GM18873 (cell line): ENCODE measurements around the gene CC2D1B.

Experiments
- ATAC-seq: cut with Tn5 transposase; IDR thresholded peaks from one replicate; pipeline ENCODE4 v1.9.1; 2021; ENCODE audit warnings: mild to moderate bottlenecking, moderate library complexity, moderate number of reproducible peaks; ENCODE audit not compliant: unreplicated experiment, low FRiP score

The CC2D1B gene

DNA sequence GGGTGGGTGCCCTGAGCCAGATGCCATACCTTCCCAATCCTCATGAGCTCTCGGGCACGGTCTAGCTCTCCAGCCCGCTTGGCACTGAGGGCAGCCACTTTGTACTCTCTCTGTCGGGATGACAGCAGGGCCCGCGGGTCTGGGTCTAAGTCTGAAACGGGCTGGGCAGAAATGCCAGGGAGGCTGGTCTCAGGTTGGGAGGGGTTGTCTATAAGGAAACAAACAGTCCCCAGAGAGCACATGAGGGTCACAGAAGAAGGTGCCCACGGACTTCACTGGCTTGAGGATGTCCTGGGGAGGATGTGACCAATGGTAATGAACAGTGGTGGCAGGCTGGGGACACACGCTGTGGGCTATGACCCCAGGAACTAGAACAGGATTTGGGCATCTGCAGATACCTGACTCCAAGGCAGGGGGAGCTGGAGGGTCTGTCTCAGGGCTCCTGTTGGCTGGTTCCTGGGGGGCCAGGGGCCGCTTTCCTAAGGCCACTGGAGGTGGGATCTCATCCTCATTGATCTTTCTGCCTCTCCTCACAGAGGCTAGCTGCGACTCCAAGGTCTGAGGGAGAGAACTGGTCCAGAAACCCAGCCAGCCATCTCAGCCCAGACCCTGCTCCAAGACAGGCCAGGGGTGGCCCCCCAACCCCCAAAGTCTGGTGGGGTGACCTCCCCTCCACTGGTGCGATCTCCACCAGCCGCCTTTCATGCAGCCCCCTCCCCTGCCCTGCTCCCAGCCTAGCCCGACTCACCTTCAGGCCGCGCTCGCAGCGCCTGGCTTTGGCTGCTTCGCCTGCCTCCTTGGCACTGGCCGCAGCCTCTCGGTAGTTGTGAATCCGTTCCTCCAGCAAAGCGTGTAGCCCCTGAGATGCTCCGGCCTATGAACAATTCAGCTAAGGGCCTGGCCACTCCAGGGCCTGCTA is 6.1 kb downstream of the CC2D1B start:
- no peak for ATAC-seq

DNA sequence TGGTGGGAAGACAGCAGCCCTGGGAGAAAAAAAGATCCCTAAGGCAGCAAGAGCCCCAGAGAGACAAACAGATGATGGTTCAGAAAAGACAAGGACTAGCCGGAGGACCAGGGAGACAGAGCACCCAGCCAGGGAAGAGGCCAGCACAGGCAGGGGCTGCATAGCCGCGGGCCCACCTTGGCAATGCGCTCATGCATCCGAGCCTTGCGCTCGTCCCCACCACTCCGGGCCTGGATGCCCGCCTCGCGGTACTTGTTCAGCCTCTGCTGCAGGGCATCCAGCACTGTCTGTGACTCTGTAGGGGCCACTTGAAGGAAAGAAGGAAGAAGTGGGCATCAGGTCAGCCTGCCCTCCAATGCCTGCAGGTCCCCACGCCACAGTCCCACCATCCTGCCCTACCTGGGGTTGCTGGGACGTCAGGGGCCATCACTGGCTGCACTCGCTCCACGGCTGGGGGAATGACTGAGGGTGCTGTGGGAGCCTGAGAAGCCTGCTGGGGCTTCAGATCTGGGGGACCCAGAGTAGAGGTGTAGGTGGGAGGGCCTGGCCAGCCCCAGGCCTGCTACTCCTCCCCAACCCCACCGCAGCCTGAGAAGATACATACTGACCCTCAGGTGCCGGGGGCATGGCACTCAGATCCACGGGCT is 7.0 kb downstream of the CC2D1B start:
- ATAC-seq, result no peak

DNA sequence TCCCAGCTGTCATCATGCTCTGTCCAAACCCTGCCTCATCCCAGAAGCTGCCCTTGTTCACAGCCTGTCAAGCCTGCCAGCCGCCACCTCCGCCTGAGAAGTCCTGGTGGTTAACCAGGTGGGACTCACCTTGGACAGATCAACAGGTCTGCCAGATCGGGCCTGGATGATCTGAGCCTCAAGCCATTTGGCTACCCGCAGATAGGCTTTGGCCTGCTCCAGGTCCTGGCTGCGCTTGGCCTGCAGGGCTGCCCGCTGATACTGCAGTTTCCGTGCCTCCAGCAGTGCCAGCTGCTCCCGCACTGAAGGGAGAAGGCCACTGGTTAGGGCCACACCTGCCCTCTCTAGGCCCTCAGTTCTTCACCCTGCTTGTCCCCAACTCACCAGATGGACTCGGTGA is 8.6 kb downstream of the CC2D1B start:
- ATAC-seq, result no peak

DNA sequence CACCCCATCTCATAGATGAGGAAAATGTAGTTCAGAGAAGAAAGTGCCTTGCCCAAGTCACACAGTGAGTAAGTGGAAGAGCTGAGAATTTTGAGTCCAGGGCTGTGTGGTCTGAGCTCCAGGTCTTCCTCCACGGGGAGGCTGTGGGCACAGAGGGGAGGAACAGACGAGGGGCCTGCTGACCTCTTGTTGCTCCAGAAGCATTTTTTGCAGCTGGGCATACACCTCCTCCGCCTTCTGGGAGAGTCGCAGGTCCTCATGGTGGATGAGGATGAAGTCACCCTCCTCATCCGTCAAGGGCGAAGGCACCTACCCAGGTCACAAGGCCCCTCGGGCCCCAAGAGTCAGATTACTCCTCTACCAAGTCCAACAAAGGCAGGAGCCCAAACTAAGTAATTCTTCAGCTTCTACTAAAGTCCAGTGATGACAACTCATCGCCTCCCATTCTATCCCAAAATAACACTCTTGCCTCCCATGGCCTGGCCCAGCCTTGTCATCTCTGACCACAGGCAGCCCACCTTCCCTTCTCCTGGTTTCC is 9.1 kb downstream of the CC2D1B start:
- no peak for ATAC-seq

GRCh38 chr1:52355847-52356505 is 10.0 kb downstream of the CC2D1B start:
- no peak for ATAC-seq

DNA sequence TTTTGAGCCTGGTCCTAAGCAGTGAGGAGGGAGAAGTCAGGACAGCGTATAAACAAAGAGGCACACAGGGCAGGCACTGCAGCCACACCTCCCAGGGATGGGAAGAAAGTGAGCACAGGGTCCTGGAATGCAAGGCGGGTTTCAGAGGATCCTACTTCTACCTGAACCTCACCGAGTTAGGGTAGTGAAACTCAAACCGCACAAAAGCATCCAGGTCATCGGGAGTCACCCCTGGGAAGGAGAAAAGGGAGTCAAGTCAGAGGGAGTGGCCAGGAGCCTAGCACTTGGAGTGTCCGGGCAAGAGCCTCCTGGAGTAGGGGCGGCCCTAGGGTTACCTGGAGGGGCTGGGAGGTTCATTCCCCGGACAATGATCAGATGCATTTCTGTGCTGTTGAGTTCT is 10.6 kb downstream of the CC2D1B start:
- ATAC-seq, result no peak

- no peak for ATAC-seq
Measured at GRCh38 chr1:52352690-52353089, 13.3 kb downstream of the CC2D1B start.

DNA sequence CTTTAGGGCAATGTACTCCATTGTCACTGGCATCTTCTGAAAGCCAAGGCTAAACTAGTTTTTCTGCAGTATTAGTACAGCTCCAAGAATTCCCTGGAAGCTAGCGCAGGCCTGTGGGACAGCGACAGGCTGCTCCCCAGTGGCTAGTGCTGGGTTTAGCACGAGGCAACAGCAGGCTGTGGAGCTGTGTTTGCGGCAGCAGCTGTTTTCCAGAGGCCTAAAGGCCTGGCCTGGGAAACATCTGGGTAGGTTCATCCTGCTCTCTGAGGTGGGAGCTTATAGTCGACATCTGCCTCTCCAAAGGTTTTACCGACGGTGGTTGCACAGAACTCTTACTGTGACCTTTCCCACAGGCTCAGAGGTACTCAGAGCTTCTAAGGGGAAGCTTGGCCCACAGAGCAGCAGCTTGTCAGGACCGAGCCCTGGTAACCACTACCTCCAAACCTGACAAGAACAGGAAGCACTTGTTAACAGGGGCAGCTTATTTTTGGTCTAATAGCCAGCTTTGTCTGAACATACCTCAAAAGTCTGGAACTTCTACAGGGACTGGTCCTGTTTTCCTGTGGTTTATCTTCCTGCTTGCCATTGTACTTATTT is 17.2 kb downstream of the CC2D1B start:
- no peak for ATAC-seq

- no peak for ATAC-seq
Measured at GRCh38 chr1:52346653-52347052, 19.4 kb downstream of the CC2D1B start.

GRCh38 chr1:52345252-52345651 is 20.8 kb downstream of the CC2D1B start:
- ATAC-seq, result no peak

GRCh38 chr1:52343979-52344378 is 22.0 kb downstream of the CC2D1B start:
- no peak for ATAC-seq

DNA sequence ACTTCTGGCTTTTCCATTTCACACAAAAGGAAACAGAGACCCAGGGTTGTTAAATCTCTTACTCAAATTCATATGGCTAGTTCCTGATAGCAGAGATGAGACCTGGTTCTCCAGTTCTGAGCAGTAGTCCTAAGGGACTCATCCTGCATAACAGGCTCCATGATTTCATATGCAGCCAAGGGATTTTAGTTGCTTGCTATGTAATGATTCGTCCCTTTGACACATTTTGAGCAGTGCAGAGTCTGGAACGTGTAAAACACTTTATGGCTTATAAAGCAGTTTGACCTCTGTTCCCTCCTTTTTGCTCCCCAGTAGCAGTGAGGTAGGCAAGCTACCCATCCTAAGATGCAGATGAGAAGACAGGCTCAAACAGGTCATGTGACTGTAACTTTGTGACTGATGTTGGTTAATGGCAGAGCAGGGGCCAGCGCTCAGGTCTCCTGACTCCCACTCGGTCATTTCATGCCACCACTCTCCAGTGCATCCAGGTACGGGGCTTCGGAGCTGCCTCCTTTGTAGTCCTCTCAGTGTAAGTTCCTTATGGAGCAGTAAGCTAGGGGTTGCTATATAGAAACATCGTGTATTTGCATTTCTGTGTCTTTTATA is 24.2 kb downstream of the CC2D1B start:
- ATAC-seq, result no peak

- no peak for ATAC-seq
Measured at GRCh38 chr1:52337439-52337838, 28.6 kb downstream of the CC2D1B start.

DNA sequence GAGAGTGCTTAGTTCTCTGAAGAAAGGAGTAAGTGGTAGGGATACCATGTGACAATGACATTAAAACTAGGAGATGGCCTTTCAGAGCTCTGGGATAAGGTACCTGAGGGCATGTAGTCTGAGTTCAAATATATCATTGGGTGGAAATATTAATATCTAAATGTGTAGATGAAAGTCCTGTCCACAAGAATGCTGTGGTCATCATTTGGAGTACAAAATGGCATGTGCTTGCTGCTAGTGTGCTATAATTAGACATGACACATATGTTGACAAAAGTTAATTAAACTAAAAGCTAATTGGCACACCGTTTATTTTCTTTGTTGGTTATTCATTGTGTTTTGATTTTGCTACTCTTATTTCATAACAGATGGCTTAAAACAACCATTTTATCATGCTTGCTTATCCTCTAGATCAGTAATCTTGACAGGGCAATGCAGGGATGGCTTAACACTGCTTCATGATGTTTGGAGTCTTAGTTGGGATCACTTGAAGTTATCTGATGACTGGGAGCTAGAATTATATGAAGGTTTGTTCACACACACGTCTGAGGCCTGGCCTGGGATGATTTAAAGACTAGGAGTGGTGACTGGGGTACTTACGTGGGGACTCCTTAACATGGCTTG is 31.0 kb downstream of the CC2D1B start:
- ATAC-seq, result no peak

DNA sequence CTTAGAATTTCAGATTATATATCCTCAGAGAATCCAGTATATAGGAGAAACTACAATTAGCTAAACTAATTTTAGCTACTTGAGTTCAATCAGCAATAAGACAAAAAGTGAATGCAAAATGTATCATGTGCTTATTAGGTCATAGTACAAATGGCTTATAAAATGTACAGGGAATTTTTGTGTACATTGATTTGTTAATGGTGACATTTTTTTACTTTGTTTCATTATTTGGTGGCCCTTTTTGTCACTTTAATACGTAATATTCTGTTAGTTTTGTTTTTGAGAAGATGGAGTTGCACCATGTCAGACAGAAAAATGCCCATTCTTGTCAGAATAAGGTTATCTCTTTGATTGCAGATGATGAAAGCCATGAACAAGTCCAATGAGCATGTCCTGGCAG is 33.6 kb downstream of the CC2D1B start:
- ATAC-seq, result no peak

DNA sequence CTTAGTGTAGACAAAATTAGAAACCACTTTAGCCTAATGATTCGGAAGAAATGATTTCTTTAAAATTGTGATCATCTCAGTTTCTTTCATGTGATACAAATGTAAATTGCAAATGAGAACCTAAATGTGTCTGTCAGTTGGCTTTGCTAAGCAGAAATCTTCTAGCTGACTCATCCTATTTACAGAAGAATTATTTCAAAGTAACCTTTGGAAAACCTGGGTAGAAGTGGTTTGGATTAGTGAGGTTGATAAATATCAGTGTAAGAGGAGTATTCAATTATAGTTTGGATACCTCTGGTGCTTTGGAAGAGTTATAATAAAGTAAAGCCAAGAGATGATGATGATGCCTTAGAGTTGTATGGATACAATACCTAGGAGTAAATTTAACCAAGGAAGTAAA is 37.4 kb downstream of the CC2D1B start:
- ATAC-seq, result no peak

- no peak for ATAC-seq
Measured at GRCh38 chr1:52325786-52326185, 40.2 kb downstream of the CC2D1B start.

DNA sequence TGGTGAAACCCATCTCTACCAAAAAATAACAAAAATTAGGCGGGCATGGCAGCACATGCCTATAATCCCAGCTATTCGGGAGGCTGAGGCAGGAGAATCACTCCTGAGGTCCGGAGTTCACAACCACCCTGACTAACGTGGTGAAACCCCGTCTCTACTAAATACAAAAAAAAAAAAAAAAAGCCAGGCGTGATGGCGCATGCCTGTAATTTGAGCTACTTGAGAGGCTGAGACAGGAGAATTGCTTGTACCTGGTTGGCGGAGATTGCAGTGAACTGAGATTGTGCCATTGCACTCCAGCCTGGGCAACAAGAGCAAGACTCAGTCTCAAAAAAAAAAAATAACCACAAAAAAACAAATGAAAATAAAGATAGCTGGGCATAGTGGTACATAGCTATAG is 42.3 kb downstream of the CC2D1B start:
- ATAC-seq, result no peak

- ATAC-seq, result no peak
Measured at GRCh38 chr1:52321061-52321460, 44.9 kb downstream of the CC2D1B start.
